GM23338 (cell line): Measurements from ENCODE around the gene RAB15.

Source experiments
- EZH2phosphoT487 ChIP-seq: fragments of 200-600 bp; sonication (generic); IDR thresholded peaks from one replicate; pipeline ENCODE4 v1.8.1; 2018; ENCODE audit warnings: antibody characterized with exemption; ENCODE audit not compliant: unreplicated experiment
- TF ChIP-seq, protein P1 (sequence below), 2 experiments: fragments of 200-600 bp in 1 of 2; sonication (generic) in 1 of 2; conservative IDR thresholded peaks; 2 replicates each; pipeline versions ENCODE4 v1.5.1 to v1.6.1; 2016 to 2017; ENCODE audit warnings: antibody characterized with exemption in 2 of 2, low read depth in 2 of 2, mild to moderate bottlenecking in 2 of 2, moderate library complexity in 1 of 2

DNA sequence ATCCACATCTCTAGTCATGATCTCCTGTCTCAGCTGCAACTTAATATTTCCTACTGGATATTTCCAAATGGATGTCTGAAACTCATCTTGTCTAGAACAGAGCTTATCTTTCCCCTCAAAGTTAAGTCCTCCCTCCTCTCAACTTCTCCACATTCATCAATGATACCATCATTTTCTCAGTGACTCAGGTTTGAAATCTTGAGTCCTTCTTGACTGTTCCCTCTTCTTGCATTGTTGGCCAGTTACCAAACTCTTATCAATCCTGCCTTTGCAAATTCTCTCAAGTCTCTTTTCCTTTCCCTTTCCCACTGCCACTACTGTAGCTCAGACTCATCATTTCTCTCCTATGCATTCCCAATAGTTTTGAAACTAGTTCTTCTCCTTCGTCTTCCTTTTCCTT, 72.2 kb downstream of the RAB15 start:
- TF ChIP-seq, protein P1, sequence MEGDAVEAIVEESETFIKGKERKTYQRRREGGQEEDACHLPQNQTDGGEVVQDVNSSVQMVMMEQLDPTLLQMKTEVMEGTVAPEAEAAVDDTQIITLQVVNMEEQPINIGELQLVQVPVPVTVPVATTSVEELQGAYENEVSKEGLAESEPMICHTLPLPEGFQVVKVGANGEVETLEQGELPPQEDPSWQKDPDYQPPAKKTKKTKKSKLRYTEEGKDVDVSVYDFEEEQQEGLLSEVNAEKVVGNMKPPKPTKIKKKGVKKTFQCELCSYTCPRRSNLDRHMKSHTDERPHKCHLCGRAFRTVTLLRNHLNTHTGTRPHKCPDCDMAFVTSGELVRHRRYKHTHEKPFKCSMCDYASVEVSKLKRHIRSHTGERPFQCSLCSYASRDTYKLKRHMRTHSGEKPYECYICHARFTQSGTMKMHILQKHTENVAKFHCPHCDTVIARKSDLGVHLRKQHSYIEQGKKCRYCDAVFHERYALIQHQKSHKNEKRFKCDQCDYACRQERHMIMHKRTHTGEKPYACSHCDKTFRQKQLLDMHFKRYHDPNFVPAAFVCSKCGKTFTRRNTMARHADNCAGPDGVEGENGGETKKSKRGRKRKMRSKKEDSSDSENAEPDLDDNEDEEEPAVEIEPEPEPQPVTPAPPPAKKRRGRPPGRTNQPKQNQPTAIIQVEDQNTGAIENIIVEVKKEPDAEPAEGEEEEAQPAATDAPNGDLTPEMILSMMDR (conservative IDR thresholded peaks at IDR 0.05; ENCODE audit: low read depth in 2 of 2): no peak
- no peak for TF ChIP-seq EZH2phosphoT487
